ENCODE results near the gene TEPSIN. TPM values are rescaled to one million over a fixed set of nuclear protein-coding genes. Genes with fewer than 3 reads are reported as not detected.

TEPSIN gene
- total RNA-seq, 4 donors from 2014 or later = 16.7 to 42.9 (median 23.3) TPM

DNA sequence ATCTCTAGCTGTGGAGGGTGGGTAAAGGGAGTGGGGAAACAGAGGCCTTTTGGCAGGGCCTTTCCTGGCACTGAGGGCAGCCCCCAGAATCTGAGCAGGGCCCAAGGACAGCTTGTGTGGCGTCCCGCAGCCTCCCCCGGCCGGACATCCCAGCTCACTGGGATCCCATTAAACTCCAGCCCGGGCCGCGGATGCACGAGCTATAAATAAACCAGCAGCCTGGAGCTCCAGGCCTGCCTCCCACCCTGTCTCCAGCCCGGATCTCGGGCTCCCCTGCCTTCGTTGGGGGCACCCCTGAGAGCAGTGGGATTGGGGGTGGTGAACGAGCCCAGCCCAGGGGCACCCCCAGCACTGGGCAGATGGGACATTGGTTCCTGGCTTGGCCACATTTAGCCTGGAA, 59.0 kb downstream of the TEPSIN start:
- TF ChIP-seq POLR2A (IDR thresholded peaks at IDR 0.05) = no peak
- TF ChIP-seq, protein P1, sequence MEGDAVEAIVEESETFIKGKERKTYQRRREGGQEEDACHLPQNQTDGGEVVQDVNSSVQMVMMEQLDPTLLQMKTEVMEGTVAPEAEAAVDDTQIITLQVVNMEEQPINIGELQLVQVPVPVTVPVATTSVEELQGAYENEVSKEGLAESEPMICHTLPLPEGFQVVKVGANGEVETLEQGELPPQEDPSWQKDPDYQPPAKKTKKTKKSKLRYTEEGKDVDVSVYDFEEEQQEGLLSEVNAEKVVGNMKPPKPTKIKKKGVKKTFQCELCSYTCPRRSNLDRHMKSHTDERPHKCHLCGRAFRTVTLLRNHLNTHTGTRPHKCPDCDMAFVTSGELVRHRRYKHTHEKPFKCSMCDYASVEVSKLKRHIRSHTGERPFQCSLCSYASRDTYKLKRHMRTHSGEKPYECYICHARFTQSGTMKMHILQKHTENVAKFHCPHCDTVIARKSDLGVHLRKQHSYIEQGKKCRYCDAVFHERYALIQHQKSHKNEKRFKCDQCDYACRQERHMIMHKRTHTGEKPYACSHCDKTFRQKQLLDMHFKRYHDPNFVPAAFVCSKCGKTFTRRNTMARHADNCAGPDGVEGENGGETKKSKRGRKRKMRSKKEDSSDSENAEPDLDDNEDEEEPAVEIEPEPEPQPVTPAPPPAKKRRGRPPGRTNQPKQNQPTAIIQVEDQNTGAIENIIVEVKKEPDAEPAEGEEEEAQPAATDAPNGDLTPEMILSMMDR (IDR thresholded peaks at IDR 0.05) = no peak
- Histone ChIP-seq H3K27me3 (peaks cover 0 to 57% (median 0%) of the 10 kb centered on the region in 4 donors), H3K9me3 (peaks cover 0 to 5% (median 0%) of the 10 kb centered on the region in 3 donors), H3K4me1 (no peaks in the 10 kb centered on the region), H3K36me3 (no peaks in the 10 kb centered on the region), H3K27ac (no peak overlapping the region), H3K4me3 (no peak overlapping the region)
- DNase-seq = no peak
- intact Hi-C loops (cut with DNase I) = no loop called here
- 51% methylated on average over 6 of the region's 12 CpGs; no CpG with 5 or more reads in 1 of the 2 donors for WGBS, 2 donors

DNA sequence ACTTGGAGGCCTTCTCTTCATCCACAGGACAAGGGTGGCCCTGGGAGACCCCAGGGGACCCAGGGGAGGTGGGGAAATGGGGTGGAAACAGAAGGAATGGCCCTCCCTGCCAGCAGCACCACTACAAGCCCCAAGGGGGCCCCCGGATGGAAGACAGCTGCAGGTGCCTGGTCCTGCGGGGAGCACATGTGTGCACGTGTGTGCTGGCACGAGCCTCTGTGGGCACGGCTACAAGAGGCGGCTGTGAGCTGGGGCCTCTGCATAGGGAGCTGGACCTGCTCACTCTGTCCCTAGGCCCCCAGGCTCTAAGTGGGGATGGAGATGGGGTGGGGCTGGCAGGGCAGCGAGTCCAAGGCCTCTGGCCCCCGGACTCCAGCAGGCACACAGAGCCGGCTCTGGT, 59.6 kb downstream of the TEPSIN start:
- WGBS, 2 donors = 53 to 100% methylated on average over 3 to 5 of the region's 9 CpGs
- Histone ChIP-seq H3K4me1 (no peaks in the 10 kb centered on the region), H3K27me3 (peaks cover 0 to 50% (median 0%) of the 10 kb centered on the region in 4 donors), H3K4me3 (no peak overlapping the region), H3K9me3 (peaks cover 0 to 5% (median 0%) of the 10 kb centered on the region in 3 donors), H3K27ac (no peak overlapping the region), H3K36me3 (no peaks in the 10 kb centered on the region)
- no peak for TF ChIP-seq POLR2A (IDR thresholded peaks at IDR 0.05)
- TF ChIP-seq, protein P1 (IDR thresholded peaks at IDR 0.05) = no peak
- DNase-seq = no peak
- intact Hi-C loops (cut with DNase I) = no loop called here

Other genes with a start within 250 kb of the TEPSIN start
- 10 to 100 TPM; 16.7 to 23.8 (median 22.1) TPM for gene CHMP6, start 247.2 kb downstream of the TEPSIN start, total RNA-seq
- 100 to 1,000 TPM in 3 of 4 donors, 10 to 100 TPM in 1; 87.8 to 175 (median 105) TPM for gene BAIAP2, start 203.9 kb downstream of the TEPSIN start, total RNA-seq
- gene PVALEF, start 73.5 kb downstream of the TEPSIN start, total RNA-seq = not detected
- gene AATK, start 72.8 kb downstream of the TEPSIN start, total RNA-seq = 1 to 10 TPM in 1 of 4 donors, under 1 TPM in 2, not detected in 1; 0.57 to 1.5 (median 0.70) TPM
- gene CEP131, start 16.1 kb downstream of the TEPSIN start, total RNA-seq = 1 to 10 TPM; 5.5 to 8.1 (median 6.0) TPM
- gene NDUFAF8, start 263 bp upstream of the TEPSIN start, total RNA-seq = 10 to 100 TPM; 22.0 to 67.0 (median 34.3) TPM
- 10 to 100 TPM; 37.8 to 49.8 (median 45.3) TPM for gene SLC38A10, start 56.3 kb upstream of the TEPSIN start, total RNA-seq
- gene BAHCC1, start 156.4 kb upstream of the TEPSIN start, total RNA-seq = 10 to 100 TPM in 1 of 4 donors, 1 to 10 TPM in 3; 3.8 to 10.6 (median 5.4) TPM

Measured in esophagus squamous epithelium (tissue), 5 donors.